ENCODE results near the gene ZNF600.
A peak's percentile ranks its signal among the peaks of the same experiment; 100 is the strongest.
"Not testable (repeated sequence)": the region's sequence is repeated elsewhere in the genome, so short reads cannot be mapped to it uniquely, and the experiment has no call there.

ZNF600 gene

DNA sequence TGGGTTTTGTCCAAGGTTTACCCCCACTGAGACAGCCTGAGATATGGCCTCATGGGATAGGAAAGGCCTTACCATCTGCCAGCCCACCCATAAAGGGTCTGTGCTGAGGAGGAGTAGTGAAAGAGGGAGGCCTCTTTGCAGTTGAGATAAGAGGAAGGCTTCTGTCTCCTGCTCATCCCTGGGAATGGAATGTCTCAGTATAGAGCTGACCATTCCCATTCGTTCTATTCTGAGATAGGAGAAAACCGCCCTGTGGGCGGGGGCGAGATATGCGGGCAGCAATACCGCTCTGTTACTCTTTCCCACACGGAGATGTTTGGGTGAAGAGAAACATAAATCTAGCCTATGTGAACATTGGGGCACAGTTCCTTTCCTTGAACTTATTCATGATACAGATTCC, 45.2 kb downstream of the ZNF600 start:
- not testable (repeated sequence) for DNase-seq

DNA sequence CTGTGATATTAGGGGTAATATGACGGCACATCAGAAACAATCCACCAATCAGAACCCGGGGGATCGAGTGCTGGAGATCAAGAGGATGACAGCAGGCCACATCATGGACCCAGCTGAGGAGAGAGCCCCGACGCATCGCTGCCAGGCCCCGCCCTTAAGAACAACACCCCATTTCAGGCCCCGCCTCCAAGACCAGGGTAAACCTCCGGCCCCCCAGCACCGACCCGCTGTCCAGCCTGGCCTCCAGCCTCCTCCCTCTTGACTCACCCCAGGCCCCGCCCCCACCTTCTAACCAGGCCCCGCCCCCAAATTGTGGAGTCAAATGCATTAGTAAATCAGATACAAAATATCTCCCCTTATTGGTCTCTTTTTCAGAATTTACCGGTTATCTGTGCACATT, 47.0 kb downstream of the ZNF600 start:
- no peak for DNase-seq

- DNase-seq, result no peak
Observed at GRCh38 chr19:52735734-52736133, 50.9 kb downstream of the ZNF600 start.

DNA sequence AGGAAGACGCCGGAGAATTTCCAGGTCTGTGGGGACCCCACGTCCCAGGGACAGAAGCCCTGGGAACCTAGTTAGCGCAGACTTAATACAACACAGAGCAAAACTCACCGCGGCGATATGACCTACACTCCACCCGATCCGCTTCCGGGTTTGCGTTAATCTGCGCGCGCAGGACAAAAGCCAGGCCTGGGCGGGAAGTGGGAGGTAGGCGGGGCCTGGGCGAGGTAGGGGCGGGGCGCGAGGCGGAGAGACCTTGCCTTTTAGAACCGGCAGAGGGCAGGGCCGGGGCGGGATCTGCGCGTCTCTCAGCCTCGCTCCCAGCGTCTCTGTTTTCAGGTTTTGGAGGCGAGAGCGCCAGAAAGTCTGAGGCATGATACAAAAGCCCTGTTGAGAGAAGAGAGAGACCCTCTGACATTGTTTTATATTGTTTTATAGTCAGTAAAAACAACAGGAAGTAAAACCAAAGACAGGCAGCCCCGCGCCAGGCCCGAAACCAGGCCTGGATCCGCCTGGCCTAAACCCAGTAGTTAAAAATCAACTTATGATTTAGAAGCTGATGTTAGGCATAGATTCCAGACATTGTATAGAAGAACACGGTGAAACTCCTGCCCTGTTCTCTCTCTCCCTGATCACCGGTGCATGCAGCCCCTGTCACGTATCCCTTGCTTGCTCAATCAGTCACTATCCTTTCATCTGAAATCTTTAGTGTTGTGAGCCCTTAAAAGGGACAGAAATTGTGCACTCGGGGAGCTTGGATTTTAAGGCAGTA, 51.5 kb downstream of the ZNF600 start, which contains the start of gene ZNF611:
TSS of gene ZNF611 (minus strand) at position 152 of the 769 bp plus-strand sequence. CDS start 19,150 bp downstream, outside the sequence.
- peak; percentile 96 for DNase-seq

GRCh38 chr19:52734331-52734892, 52.2 kb downstream of the ZNF600 start:
- DNase-seq, result peak; percentile 30

DNA sequence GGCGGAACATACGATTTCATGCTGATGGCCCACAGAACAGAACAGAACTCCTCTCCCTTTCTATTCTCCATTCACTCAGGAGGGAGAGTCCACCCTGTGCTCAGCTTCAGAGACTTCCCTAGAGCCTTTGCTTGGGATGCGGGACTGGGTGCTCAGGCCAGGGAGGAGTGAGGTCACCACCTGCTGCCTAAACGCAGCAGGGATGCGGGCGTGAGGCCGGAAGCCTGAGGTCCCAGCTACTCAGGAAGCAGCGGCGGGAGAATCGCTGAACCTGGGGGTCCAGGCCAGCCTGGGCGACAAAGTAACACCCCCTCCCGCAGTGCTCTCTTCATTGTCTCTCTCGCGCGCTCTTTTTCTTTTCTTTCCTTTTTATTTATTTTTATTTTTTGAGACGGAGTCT, 60.5 kb downstream of the ZNF600 start:
- not testable (repeated sequence) for DNase-seq

DNA sequence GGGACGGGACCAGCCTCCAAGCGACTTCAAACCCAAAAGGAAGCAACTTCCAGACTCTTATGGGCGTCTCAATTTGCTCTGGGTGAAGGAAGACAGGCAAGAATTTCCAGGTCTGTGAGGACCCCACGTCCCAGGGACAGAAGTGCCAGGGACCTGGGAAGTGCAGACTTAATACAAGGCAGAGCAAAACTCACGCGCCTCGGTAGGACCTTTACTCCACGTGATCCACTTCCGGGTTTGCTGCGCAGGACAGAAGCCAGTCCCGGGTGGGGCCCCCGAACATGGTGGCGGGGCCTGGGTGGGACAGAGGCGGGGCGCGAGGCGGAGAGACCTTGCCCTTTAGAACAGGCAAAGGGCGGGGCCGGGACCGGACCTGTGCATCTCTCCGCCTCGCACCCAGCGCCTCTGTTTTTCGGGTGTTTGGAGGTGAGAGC, 61.0 kb downstream of the ZNF600 start:
- DNase-seq, result no peak

GRCh38 chr19:52724701-52725514, 61.7 kb downstream of the ZNF600 start:
- DNase-seq, result no peak

- DNase-seq, result not testable (repeated sequence)
Observed at GRCh38 chr19:52723907-52724598, 62.5 kb downstream of the ZNF600 start.

- DNase-seq, result no peak
Observed at GRCh38 chr19:52722062-52723003, 64.3 kb downstream of the ZNF600 start.

GRCh38 chr19:52720541-52720940, 66.0 kb downstream of the ZNF600 start:
- DNase-seq, result not testable (repeated sequence)

GRCh38 chr19:52716522-52716921, 70.1 kb downstream of the ZNF600 start:
- DNase-seq, result no peak

DNA sequence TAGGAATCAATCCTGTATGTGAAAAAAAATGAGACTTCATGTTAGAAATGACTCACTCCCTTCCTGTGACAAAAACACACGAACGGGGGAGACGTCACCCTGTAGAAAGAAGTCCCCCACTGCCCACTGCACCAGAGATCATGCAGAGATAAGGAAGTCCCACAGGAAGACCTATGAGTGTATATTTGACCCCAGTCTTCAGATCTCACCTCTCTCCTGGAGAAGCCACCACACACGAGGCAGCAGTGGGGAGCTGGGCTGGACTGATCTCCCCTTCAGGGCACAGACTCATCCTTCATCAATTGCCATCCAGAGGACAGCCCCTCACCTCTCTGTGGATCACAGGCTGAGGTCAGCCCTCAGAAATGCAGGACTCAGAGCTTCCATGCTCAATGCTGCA, 70.7 kb downstream of the ZNF600 start:
- not testable (repeated sequence) for DNase-seq

DNA sequence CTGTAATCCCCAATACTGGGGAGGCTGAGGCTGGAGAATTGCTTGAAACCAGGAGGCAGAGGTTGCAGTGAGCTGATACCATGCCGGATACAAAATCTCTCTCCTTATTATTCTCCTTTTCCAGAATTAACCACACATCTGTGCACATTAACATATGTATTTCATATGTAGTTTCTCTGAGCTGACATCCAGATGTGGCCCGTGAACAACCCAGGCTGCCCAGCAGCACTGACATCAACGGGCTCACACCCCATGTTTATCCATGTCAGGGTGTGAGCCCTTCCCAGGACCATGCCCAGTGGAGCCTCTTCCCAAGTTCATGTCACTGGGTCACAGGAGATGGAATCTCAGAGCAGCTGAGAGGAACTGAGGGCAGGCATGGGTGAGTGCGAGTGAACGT, 71.3 kb downstream of the ZNF600 start:
- DNase-seq, result not testable (repeated sequence)

Measured in NCI-H82 (cell line).